ENCODE data around the gene ERICH3. TPM values are rescaled to one million over a fixed set of nuclear protein-coding genes. Genes with fewer than 3 reads are reported as not detected.

ERICH3 gene
- total and polyA plus RNA-seq, 2 experiments from 2014 or later: 0.47 TPM; not detected in 1

DNA sequence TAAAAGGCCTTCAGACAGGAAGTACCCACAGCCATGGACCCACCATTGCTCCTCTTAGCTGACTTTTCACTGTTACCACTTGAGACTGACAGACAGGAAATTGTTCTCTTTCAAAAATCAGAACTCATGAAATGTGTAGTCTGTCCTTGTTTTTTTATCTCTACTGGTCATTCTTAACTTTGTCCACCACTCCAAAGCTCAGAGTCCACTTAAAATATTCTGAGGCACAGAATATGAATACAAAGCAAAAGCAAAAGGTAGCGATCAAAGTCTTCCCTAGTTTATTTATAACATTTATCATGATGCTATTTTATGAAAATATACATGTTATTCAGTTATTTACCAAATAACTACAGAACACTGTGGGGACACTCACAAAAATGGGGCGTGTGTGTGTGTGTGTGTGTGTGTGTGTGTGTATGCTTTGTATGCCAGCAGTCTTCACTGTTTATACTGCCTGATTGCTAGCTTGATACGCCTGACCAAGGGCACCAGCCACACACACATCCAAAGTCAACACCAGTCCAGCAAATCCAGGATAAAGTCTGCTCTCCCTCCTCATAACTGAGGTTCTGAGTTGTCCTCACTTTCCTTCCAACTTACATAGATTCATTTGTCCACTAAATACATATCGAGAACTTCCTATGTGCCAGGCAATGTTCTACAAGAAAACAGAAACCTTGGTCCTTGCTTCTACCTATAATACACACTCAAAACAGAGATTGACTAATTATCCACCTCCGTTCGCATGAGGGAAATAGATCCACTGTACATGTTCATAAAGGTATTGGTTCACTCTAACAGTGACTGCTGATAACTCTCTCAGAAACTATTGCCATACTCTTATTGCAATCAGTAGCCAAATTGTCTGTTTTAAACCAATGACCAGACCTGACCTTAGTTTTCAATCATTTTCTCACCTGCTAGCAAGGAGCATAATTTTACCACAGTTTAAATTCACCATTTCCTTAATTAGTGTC lies 79.4 kb downstream of the ERICH3 start:
- Histone ChIP-seq H3K4me3 (no peak overlapping the region), H3K9me2 (replicated peaks; ENCODE audit: insufficient read depth) (no peaks in the 10 kb centered on the region), H3K4me2 (no peak overlapping the region), H3K9me3 (ENCODE audit: low read depth) (no peaks in the 10 kb centered on the region), H3K27ac (peak overlapping the region; percentile 3), H2AFZ (no peak overlapping the region), H3K79me2 (no peaks in the 10 kb centered on the region), H3K4me1 (ENCODE audit: insufficient read depth) (no peaks in the 10 kb centered on the region), H3K36me3 (replicated peaks; ENCODE audit: insufficient read depth, low read depth) (no peaks in the 10 kb centered on the region), H4K20me1 (ENCODE audit: insufficient read depth, poor library complexity, severe bottlenecking) (no peaks in the 10 kb centered on the region), H3K27me3 (no peaks in the 10 kb centered on the region)
- 91% methylated on average over 6 of the region's 6 CpGs for WGBS (ENCODE audit: low lambda C conversion rate, missing lambda C conversion rate)
- peak; percentile 10 for DNase-seq (ENCODE audit: low spot score)
- TF ChIP-seq, protein P1, sequence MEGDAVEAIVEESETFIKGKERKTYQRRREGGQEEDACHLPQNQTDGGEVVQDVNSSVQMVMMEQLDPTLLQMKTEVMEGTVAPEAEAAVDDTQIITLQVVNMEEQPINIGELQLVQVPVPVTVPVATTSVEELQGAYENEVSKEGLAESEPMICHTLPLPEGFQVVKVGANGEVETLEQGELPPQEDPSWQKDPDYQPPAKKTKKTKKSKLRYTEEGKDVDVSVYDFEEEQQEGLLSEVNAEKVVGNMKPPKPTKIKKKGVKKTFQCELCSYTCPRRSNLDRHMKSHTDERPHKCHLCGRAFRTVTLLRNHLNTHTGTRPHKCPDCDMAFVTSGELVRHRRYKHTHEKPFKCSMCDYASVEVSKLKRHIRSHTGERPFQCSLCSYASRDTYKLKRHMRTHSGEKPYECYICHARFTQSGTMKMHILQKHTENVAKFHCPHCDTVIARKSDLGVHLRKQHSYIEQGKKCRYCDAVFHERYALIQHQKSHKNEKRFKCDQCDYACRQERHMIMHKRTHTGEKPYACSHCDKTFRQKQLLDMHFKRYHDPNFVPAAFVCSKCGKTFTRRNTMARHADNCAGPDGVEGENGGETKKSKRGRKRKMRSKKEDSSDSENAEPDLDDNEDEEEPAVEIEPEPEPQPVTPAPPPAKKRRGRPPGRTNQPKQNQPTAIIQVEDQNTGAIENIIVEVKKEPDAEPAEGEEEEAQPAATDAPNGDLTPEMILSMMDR (IDR thresholded peaks at IDR 0.05; ENCODE audit: poor library complexity): no peak
- TF ChIP-seq EZH2phosphoT487 (IDR thresholded peaks at IDR 0.05; ENCODE audit: low read depth, severe bottlenecking, unreplicated experiment): no peak
- TF ChIP-seq EZH2 (IDR thresholded peaks at IDR 0.05; ENCODE audit: borderline replicate concordance): no peak

DNA sequence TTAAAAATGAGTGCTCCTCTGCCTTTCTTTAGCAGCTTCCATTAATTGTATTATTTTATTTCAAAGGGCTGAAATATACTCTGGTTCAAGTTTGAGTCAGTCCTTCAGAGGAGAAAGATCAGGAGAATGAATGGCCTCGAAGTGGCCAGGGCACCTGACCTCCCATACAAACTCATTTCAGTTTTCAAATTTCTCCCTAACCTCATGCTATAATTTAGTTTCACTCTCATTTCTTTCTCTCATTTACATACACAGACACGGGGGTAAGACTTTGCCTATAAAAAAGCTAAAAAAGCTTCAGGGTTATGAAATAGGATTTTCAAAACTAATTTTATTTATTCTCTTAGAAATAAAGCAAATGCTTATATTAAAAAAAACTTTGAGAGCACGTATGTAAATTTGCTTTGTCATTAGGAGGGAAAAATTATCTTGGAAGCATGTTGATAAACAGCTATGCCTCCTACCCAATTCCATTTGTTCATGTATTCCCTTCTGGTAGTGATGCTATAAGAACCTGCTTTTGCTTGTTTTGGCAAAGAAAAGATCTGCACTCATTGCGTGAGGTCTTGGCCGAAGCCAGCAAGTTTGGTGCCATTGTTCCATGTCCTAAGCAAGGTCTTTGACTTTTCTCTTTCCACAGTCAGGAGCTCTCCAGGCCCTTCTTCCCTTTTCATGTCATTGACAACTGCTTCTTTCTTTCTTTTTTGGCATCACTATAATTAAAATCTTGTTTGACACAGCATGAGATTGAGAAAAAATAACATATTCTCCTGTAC lies 80.8 kb downstream of the ERICH3 start:
- TF ChIP-seq, protein P1 (IDR thresholded peaks at IDR 0.05; ENCODE audit: poor library complexity): no peak
- TF ChIP-seq EZH2phosphoT487 (IDR thresholded peaks at IDR 0.05; ENCODE audit: low read depth, severe bottlenecking, unreplicated experiment) (no peak), EZH2 (IDR thresholded peaks at IDR 0.05; ENCODE audit: borderline replicate concordance) (no peak)
- H3K9me3 ChIP-seq (ENCODE audit: low read depth): no peaks in the 10 kb centered on the region
- no peak overlapping the region for H3K27ac ChIP-seq
- H3K27me3 ChIP-seq: no peaks in the 10 kb centered on the region
- no peaks in the 10 kb centered on the region for H4K20me1 ChIP-seq (ENCODE audit: insufficient read depth, poor library complexity, severe bottlenecking)
- H3K4me3 ChIP-seq: no peak overlapping the region
- H3K36me3 ChIP-seq (replicated peaks; ENCODE audit: insufficient read depth, low read depth): no peaks in the 10 kb centered on the region
- no peaks in the 10 kb centered on the region for H3K9me2 ChIP-seq (replicated peaks; ENCODE audit: insufficient read depth)
- H3K4me2 ChIP-seq: no peak overlapping the region
- H3K4me1 ChIP-seq (ENCODE audit: insufficient read depth): no peaks in the 10 kb centered on the region
- H2AFZ ChIP-seq: no peak overlapping the region
- WGBS (ENCODE audit: low lambda C conversion rate, missing lambda C conversion rate): 89% methylated on average over 5 of the region's 5 CpGs
- no peak for DNase-seq (ENCODE audit: low spot score)
- no peaks in the 10 kb centered on the region for H3K79me2 ChIP-seq

DNA sequence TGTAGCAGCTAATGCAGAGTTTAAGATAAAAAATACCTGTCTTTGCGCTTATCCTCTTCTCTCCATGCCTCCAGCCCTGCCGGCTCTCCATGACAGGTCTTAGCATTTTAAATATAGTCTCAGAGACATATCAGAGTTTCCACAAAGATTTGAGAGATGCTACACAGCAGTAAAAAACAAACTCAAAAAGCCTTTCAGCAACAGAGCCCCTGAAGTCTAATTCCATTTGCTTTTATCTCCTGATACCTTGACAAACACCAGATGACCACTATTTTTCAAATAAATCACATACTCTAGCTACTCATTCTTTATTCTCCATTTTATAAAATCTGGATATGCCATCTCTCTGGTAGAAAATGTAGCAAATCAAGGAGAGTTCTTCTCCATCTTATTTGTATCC lies 81.6 kb downstream of the ERICH3 start:
- Histone ChIP-seq H3K27ac (no peak overlapping the region), H3K9me2 (replicated peaks; ENCODE audit: insufficient read depth) (no peaks in the 10 kb centered on the region), H3K4me2 (no peak overlapping the region), H3K79me2 (no peaks in the 10 kb centered on the region), H3K9me3 (ENCODE audit: low read depth) (no peaks in the 10 kb centered on the region), H3K4me3 (no peak overlapping the region), H2AFZ (no peak overlapping the region), H4K20me1 (ENCODE audit: insufficient read depth, poor library complexity, severe bottlenecking) (no peaks in the 10 kb centered on the region), H3K27me3 (no peaks in the 10 kb centered on the region), H3K36me3 (replicated peaks; ENCODE audit: insufficient read depth, low read depth) (no peaks in the 10 kb centered on the region), H3K4me1 (ENCODE audit: insufficient read depth) (no peaks in the 10 kb centered on the region)
- WGBS (ENCODE audit: low lambda C conversion rate, missing lambda C conversion rate): 48% methylated on average over 2 of the region's 2 CpGs
- no peak for DNase-seq (ENCODE audit: low spot score)
- TF ChIP-seq EZH2phosphoT487 (IDR thresholded peaks at IDR 0.05; ENCODE audit: low read depth, severe bottlenecking, unreplicated experiment) (no peak), EZH2 (IDR thresholded peaks at IDR 0.05; ENCODE audit: borderline replicate concordance) (no peak)
- TF ChIP-seq, protein P1 (IDR thresholded peaks at IDR 0.05; ENCODE audit: poor library complexity): no peak
